Activated CD8-positive, alpha-beta T cell treated with anti-CD3 and anti-CD28 coated beads for 36 hours (primary cell): ENCODE results near the gene NPPC. TPM values are rescaled to one million over a fixed set of nuclear protein-coding genes. Genes with fewer than 3 reads are reported as not detected.

Experiments used
- ATAC-seq: fragments of 200-7000 bp; cut with Tn5 transposase; one replicate; pipeline ENCODE4 v1.10.0; 2021; ENCODE audit warnings: mild to moderate bottlenecking, moderate library complexity
- CTCF ChIA-PET: fragments of 350-600 bp; sonication (Branson Sonifier 250); formaldehyde crosslinking; loops from one replicate; lab custom pipeline; 2021; ENCODE audit warnings: antibody characterized with exemption; lab: Charles Lee
- POLR2A ChIA-PET: fragments of 350-600 bp; sonication (Branson Sonifier 250); formaldehyde crosslinking; loops from one replicate; lab custom pipeline; 2021; ENCODE audit warnings: antibody characterized with exemption; lab: Charles Lee
- DNase-seq: peaks from one replicate; pipeline ENCODE4 v3.0.0-alpha.2; 2020
- H3K27ac Mint-ChIP-seq: one replicate; pipeline ENCODE4 v1.8.0; 2021; ENCODE audit warnings: mild to moderate bottlenecking, mixed read lengths
- H3K27me3 Mint-ChIP-seq: one replicate; pipeline ENCODE4 v1.8.0; 2021; ENCODE audit warnings: mixed read lengths
- H3K36me3 Mint-ChIP-seq: one replicate; pipeline ENCODE4 v1.8.0; 2021; ENCODE audit warnings: low read depth, mixed read lengths
- H3K4me1 Mint-ChIP-seq: one replicate; pipeline ENCODE4 v1.8.0; 2021; ENCODE audit warnings: low read depth, mixed read lengths
- H3K4me3 Mint-ChIP-seq: one replicate; pipeline ENCODE4 v1.8.0; 2021; ENCODE audit warnings: mild to moderate bottlenecking, moderate library complexity, mixed read lengths
- H3K9me3 Mint-ChIP-seq: one replicate; pipeline ENCODE4 v1.8.0; 2021; ENCODE audit warnings: mixed read lengths
- CTCF ChIP-seq: fragments of 200-600 bp; IDR thresholded peaks from one replicate; pipeline ENCODE4 v1.8.0; 2022; ENCODE audit warnings: antibody characterized with exemption, mild to moderate bottlenecking
- intact Hi-C: fragments of 100-400 bp; cut with micrococcal nuclease; formaldehyde crosslinking; loops from one replicate; pipeline ENCODE4 v1.10.0; 2022
- total RNA-seq, 2 experiments: library from RNA; stranded (reverse); gene quantifications; one replicate each; pipeline ENCODE4 v1.2.3, GENCODE V29; 2021

The NPPC gene
- total RNA-seq, 2 experiments from 2014 or later = 3.5 to 4.7 TPM

- H3K4me3 Mint-ChIP-seq = peak overlapping the region; percentile 70
- H3K27me3 Mint-ChIP-seq = peaks cover 42% of the 10 kb centered on the region
- POLR2A ChIA-PET = interaction anchor here (0.7 to 2.0 kb wide), 2 partner anchors 383 to 396 kb away, joined by 3 to 5 read pairs; no protein-coding TSS in a partner anchor
- ATAC-seq (peak; percentile 26), DNase-seq (peak; percentile 57)
- H3K9me3 Mint-ChIP-seq = no peaks in the 10 kb centered on the region
- CTCF ChIA-PET = interaction anchor here (0.7 to 9.9 kb wide), 11 partner anchors 8 to 513 kb away, joined by 3 to 121 read pairs (median 5); no protein-coding TSS in a partner anchor
- H3K27ac Mint-ChIP-seq = no peak overlapping the region
- no peaks in the 10 kb centered on the region for H3K36me3 Mint-ChIP-seq
- H3K4me1 Mint-ChIP-seq = peaks cover 8% of the 10 kb centered on the region
- intact Hi-C loops = loop anchor here (5.0 to 10.0 kb wide), 3 partner anchors 215 to 400 kb away; no protein-coding TSS in a partner anchor
- no peak for TF ChIP-seq CTCF
Observed at GRCh38 chr2:231926761-231927565, 767 bp upstream of the NPPC start.

GRCh38 chr2:231925303-231926179 is 655 bp downstream of the NPPC start:
- CTCF ChIA-PET = interaction anchor here (0.8 to 9.9 kb wide), 29 partner anchors 9 to 514 kb away, joined by 3 to 121 read pairs (median 4); no protein-coding TSS in a partner anchor
- peaks cover 8% of the 10 kb centered on the region for H3K4me1 Mint-ChIP-seq
- TF ChIP-seq CTCF = peak; percentile 91
- DNase-seq (peak; percentile 82), ATAC-seq (peak; percentile 40)
- H3K27ac Mint-ChIP-seq = no peak overlapping the region
- no peaks in the 10 kb centered on the region for H3K9me3 Mint-ChIP-seq
- intact Hi-C loops = loop anchor here (5.0 to 10.0 kb wide), 3 partner anchors 217 to 402 kb away; no protein-coding TSS in a partner anchor
- peaks cover 42% of the 10 kb centered on the region for H3K27me3 Mint-ChIP-seq
- POLR2A ChIA-PET = interaction anchor here (1.3 to 2.0 kb wide), 2 partner anchors 215 to 397 kb away, joined by 5 to 8 read pairs; no protein-coding TSS in a partner anchor
- peak overlapping the region; percentile 70 for H3K4me3 Mint-ChIP-seq
- H3K36me3 Mint-ChIP-seq = no peaks in the 10 kb centered on the region

- intact Hi-C loops = loop anchor here (5.0 to 10.0 kb wide), 3 partner anchors 217 to 402 kb away; no protein-coding TSS in a partner anchor
- ATAC-seq = no peak
- no peaks in the 10 kb centered on the region for H3K36me3 Mint-ChIP-seq
- peak overlapping the region; percentile 15 for H3K4me3 Mint-ChIP-seq
- no peak for DNase-seq
- H3K9me3 Mint-ChIP-seq = no peaks in the 10 kb centered on the region
- no peak for TF ChIP-seq CTCF
- H3K4me1 Mint-ChIP-seq = peaks cover 8% of the 10 kb centered on the region
- peaks cover 42% of the 10 kb centered on the region for H3K27me3 Mint-ChIP-seq
- POLR2A ChIA-PET = interaction anchor here (1.3 to 2.0 kb wide), 2 partner anchors 216 to 398 kb away, joined by 5 to 8 read pairs; no protein-coding TSS in a partner anchor
- H3K27ac Mint-ChIP-seq = no peak overlapping the region
- CTCF ChIA-PET = interaction anchor here (0.6 to 9.9 kb wide), 22 partner anchors 10 to 801 kb away, joined by 3 to 121 read pairs (median 5); no protein-coding TSS in a partner anchor
Observed at GRCh38 chr2:231924889-231925275, 1.3 kb downstream of the NPPC start.

DNA sequence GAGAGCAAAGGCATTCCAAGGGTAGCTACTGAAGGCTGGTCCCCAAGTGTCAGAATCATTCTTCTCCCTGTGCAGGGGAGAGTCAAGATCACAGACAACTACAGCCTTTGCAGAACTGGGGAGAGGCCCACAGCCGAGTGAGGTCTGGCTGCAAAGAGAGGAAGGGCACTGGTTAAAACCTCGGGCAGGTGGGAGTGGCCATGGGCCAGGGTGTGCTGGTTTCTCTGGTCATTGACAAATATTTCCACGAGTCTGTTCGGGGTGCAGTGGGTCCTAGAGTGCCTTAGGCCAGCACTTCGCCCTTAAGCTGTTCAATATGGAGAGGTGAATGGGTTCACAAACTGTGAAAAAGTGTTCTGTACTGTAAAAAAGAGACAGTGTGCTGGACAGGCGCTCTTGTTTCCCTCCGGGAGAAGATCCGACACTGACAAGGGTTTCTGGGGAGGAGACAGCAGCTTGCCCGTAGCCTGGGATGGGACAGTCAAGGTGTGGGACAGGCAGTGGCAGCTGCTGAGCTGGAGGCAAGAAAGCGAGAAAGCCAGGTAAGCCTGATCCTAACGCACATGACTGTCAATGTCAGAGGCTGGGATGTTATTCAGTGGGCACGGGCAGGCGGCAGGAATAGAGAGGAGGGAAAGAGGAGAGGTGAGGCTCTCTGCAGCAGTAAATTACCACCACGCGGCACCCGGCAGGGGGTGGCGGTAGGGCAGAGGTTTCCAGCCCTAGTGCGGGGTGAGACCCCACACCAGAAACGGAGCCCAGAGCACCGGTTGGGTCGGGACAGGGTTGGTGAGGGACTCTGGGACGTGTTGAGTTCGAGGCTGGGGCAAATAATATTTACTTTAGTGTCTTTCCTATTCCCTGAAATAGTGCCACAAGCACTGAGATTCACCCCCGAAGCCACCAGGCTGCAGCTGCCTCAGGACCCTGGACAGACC is 2.0 kb downstream of the NPPC start:
- ChIA-PET CTCF (interaction anchor here (0.5 to 9.9 kb wide), 17 partner anchors 13 to 800 kb away, joined by 3 to 121 read pairs (median 6); no protein-coding TSS in a partner anchor), POLR2A (interaction anchor here (1.3 to 1.7 kb wide), 2 partner anchors 103 to 217 kb away, joined by 4 to 8 read pairs; no protein-coding TSS in a partner anchor)
- Mint-ChIP-seq H3K27ac (no peak overlapping the region), H3K4me3 (peak overlapping the region; percentile 15), H3K27me3 (peaks cover 42% of the 10 kb centered on the region), H3K36me3 (no peaks in the 10 kb centered on the region), H3K9me3 (no peaks in the 10 kb centered on the region), H3K4me1 (peaks cover 8% of the 10 kb centered on the region)
- no peak for TF ChIP-seq CTCF
- DNase-seq (no peak), ATAC-seq (no peak)
- intact Hi-C loops = loop anchor here (10.0 kb wide), 1 partner anchor 311 kb away; no protein-coding TSS in a partner anchor
